GM18511 (cell line): ENCODE measurements around the gene SMARCD2.
"Not testable (repeated sequence)": the region's sequence is repeated elsewhere in the genome, so short reads cannot be mapped to it uniquely, and the experiment has no call there.

Experiments used
- ATAC-seq: cut with Tn5 transposase; IDR thresholded peaks from one replicate; pipeline ENCODE4 v1.9.1; 2021; ENCODE audit warnings: mild to moderate bottlenecking, moderate library complexity; ENCODE audit not compliant: unreplicated experiment

The SMARCD2 gene

GRCh38 chr17:63842540-63843386, at the start of gene SMARCD2:
Gene SMARCD2, minus strand, starts transcription at chr17:63842685. Its CDS starts 11 bp downstream, at chr17:63842674.
- ATAC-seq: peak; percentile 81

GRCh38 chr17:63889026-63889848, 46.8 kb upstream of the SMARCD2 start:
- ATAC-seq: not testable (repeated sequence)

- ATAC-seq: not testable (repeated sequence)
Measured at GRCh38 chr17:63885119-63885518, 42.6 kb upstream of the SMARCD2 start.

- not testable (repeated sequence) for ATAC-seq
Measured at GRCh38 chr17:63882626-63883126, 40.2 kb upstream of the SMARCD2 start.

GRCh38 chr17:63881935-63882601, 39.6 kb upstream of the SMARCD2 start, which contains the start of gene GH2:
Gene GH2, minus strand, starts transcription at chr17:63881944. Its CDS starts 143 bp downstream, at chr17:63881801.
- ATAC-seq: no peak

- ATAC-seq: not testable (repeated sequence)
Measured at GRCh38 chr17:63881337-63881736, 38.9 kb upstream of the SMARCD2 start.

- ATAC-seq: no peak
Measured at GRCh38 chr17:63880706-63881105, 38.2 kb upstream of the SMARCD2 start.

GRCh38 chr17:63878413-63878812, 35.9 kb upstream of the SMARCD2 start:
- not testable (repeated sequence) for ATAC-seq

GRCh38 chr17:63874693-63875092, 32.2 kb upstream of the SMARCD2 start:
- ATAC-seq: not testable (repeated sequence)

GRCh38 chr17:63874061-63874626, 31.7 kb upstream of the SMARCD2 start:
- not testable (repeated sequence) for ATAC-seq

GRCh38 chr17:63873577-63873976, 31.1 kb upstream of the SMARCD2 start, which contains the start of gene CSH2:
Gene CSH2, minus strand, starts transcription at chr17:63873677. Its CDS starts 63 bp downstream, at chr17:63873614.
- ATAC-seq: not testable (repeated sequence)

- ATAC-seq: not testable (repeated sequence)
Measured at GRCh38 chr17:63871646-63872365, 29.3 kb upstream of the SMARCD2 start.

- not testable (repeated sequence) for ATAC-seq
Measured at GRCh38 chr17:63870292-63870665, 27.8 kb upstream of the SMARCD2 start.

- not testable (repeated sequence) for ATAC-seq
Measured at GRCh38 chr17:63869491-63870291, 27.2 kb upstream of the SMARCD2 start.

GRCh38 chr17:63866625-63867024, 24.1 kb upstream of the SMARCD2 start:
- ATAC-seq: not testable (repeated sequence)

- no peak for ATAC-seq
Measured at GRCh38 chr17:63859257-63859656, 16.8 kb upstream of the SMARCD2 start.

GRCh38 chr17:63856425-63856824, 13.9 kb upstream of the SMARCD2 start:
- not testable (repeated sequence) for ATAC-seq

- ATAC-seq: no peak
Measured at GRCh38 chr17:63855185-63855584, 12.7 kb upstream of the SMARCD2 start.

GRCh38 chr17:63854709-63855108, 12.2 kb upstream of the SMARCD2 start:
- no peak for ATAC-seq
